ENCODE results near the gene CLBA1. TPM values are rescaled to one million over a fixed set of nuclear protein-coding genes. Genes with fewer than 3 reads are reported as not detected.
A peak's percentile ranks its signal among the peaks of the same experiment; 100 is the strongest.

Gene CLBA1
- total RNA-seq, 1 donor from 2014 or later: 6.4 TPM

DNA sequence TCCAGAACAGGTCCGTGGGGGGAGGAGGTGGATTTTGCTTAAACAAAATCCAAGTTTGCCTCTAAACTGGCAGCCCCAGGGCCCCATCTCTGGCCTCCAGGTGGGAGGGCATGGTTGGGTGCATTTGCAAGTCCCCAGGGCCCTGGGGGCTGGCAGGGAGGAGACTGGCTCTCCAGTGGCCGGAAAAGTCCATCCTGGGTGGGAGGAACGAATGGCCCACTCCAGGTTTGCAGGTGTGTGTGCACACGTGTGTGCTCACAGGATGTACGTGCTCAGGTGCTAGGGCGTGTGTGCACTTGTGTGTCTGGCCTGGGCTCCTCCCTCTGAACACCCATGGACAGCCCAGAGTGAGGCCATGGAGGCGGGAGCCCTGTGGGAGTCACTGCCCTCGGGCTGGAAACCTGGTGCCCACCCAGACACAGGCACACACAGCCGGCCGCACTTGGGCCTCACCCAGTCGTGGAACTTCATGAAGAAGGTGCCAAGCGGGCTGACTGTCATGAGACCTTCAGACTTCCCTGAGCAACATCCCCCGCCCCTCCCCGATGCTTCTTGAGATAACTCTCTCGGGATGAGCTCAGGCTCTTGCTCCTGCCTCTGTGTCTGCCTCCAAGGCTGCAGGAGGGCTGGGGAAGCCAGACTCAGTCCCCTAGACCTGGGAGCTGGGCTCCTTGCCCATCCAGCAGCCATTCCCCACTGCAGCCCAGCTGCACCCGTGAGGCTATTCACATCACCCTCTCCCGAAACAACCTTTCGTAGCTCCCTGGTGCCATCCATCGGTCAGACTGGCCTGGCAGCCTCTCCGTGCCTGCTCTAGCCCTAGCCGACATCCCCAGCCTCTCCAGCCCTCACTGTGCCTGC is 16.8 kb upstream of the CLBA1 start:
- no peak for DNase-seq

DNA sequence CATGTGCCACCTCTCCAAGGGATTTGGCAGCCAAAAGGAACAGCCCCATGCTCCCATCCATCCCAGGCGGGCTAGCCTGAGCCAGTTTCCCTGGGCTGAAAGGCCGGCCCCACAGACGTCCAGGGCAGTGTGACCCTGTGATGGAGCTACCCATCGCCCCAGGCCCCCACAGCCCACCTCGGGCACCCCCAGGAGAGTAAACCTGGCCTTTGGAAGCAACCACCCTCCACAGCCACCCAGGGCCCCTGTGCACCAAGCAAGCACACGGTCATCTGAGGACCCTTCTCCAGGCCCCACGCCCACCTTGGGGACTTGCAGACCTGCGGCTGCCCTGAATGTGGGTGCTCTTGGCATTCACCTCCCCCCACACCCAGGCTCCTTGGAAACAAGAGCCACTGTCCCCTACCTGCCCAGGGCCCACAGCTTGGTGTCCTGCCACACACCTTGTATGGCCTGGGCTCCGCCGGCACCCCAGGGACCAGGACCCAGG is 15.8 kb upstream of the CLBA1 start:
- no peak for DNase-seq

DNA sequence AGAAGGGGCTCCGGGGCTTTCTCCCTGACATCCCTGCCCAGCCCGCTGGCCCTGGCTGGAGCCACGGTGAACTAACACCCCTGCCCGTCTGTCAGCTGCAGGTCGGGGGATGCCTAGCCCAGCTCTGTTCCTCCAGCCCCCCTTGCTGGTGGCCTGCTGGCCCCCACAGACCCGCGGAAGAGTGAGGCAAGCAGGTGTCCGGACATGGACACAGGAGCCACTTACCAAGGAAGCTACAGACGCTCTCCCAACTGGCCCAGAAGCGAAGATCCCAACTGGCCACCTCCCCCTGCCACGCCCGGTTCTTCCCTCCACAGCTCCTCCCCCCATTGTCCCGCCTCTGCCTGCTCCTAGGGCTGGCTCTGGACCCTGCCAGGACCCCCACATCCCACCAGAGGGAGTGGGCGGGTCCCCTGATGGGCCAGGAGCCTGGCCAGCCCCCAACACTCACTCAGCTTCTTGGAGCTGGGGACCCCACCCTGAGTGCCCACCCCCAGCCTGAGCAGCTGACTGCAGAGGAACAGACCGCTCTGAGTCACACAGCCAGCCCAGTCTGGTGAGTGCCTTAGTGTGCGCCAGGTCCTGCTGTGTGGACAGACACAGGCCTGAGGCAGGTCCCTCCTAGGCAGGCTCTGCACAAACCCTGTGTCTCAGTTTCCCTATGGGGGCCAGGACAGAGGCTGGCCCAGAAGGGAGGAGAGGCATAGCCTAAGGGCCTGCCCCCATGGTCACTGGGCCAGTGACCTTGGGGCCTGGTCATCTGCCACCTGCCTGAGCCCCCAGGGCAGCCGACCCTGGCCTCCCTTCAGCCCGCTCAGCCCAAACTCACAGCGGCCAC is 15.1 kb upstream of the CLBA1 start:
- peak; percentile 74 for DNase-seq

DNA sequence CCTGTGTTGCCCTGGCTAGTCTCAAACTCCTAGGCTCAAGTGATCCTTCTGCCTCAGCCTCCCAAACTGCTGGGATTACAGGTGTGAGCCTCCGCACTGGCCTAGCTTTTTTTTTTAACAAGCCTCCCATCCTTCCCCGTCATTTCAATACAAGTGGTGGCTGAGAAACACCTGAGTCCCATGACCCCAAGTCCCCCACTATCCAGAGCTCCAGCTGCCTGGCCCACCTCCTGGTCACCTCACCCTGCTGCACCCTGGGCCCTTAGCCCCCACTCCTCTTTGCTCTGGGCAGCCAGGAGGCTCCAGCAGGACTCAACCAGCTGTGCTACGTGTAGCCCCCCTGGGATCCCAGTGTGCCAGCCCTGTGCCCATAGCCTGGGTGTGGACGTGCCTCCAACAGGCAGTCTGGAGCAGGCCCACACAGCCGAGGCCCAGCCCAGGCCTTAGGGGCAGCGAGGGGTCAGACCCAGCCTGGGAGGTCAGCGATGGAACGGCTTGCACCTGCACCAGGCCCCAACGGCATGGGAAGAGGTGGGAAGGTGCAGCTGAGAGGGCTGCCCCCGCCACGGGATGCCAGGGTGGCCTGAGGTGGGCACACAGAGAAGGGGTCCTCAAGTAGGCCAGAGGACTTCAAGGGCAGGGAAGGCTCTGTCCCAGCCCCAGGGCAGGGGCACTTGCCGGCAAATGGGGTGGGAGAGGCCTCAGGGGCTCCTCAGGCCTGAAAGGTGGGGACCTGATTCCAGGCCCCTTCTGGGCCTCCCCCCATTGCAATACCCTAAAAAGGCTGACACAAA is 13.9 kb upstream of the CLBA1 start:
- DNase-seq: no peak

DNA sequence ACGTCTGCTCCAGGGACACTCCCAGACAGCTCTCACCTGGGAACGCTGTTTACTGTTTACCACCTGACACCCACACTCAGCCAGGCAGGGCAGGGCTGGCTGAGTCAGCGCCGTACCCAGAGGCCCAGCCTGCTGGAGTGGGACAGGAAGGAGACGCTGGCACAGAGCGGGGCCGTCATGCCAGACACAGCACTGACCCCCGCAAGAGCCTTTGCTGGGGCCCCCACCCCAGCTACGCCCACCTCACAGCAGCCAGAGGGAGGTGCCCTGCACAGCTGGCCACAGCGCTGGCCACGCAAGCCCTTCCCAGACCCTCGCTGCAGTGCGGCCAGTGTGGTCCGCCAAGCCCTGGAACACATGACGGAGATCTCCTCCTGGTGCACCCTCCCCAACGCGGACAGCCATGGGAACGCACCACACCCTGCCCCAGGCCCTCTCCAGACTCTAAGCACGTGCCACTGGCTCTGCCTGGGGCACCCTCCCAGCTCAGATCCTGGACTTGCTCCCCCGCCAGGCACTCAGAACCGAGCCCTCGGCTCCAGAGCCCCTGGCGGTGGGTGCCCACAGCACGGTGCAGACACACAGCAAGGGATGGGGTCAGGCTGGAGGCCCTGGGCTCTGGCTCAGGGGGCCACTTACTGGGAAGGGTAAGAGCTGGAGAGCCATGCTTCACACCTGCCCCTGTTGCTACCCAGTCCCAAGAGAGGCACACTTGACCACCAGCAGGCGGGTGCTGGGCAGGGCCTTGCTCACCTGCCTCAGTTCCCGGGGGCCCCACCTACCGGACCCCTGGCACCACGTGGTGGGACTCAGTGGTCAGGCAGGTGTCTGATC is 13.1 kb upstream of the CLBA1 start:
- peak; percentile 51 for DNase-seq

DNA sequence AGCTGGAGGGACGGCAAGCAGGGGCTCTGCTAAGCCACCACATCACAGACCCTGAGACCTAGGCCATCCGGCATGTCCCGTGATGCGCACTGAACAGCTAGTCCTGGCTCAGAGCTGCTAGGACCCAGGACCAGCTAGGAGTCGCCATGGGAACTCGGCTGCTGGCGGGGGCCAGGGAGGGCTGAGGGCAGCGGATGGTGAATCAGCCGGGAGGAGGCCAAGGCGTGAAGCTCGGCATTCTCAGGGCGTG is 12.5 kb upstream of the CLBA1 start:
- peak; percentile 63 for DNase-seq

DNA sequence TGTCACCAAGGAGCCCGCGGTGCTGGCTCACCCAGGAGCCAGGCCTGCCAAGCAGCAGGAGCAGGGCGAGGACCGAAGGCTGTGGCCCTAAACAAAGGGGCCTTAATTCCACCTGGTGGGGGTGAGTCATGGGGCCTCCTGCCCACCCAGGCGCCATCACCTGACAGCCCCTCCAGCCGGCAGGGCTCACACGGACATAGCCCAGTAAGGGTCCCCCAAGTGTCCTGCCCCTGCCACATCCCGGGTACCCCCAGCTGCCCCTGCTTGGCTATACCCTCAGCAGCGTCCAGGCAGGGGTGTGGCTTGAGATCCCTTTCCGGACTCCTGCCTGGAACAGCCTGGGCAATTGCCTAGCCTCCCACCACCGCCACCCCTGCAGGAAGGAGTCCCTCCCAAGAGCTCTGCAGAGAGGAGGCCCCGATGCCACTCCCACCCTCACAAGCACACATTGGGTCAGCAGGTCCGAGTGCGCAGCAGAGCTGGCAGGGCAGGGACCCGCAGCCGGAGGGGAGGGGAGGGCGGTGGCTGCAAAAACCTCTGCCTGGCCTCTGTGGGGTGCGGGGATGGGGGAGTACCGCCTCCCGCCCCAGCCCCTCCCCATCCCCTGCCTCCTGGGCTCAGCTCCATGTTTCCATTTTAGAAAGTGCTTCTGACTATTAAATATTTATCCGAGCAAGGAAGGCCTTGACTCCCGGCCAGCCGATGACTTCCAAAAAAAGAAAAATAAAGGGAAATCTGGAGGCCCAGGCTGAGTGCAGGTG is 12.0 kb upstream of the CLBA1 start:
- DNase-seq: peak; percentile 77

DNA sequence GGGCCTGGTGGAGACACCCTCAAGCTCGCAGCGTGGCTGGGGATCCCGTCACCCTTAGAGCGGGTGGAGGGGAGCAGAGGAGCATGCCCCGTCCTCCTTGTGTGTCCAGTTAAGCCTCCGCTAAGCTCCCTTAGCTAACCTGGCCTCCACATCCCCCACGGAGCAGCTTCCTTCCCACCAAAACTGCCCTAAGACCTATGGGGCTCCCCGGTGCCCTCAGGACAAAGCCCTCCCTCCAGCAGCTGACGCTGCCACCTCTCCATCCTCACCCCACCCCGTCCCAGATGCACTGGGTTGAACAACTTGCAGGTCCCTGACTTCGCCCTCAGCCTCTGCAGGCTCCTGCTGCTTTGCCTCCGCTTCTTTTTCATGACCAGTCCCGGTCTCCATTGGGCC is 11.4 kb upstream of the CLBA1 start:
- DNase-seq: no peak

DNA sequence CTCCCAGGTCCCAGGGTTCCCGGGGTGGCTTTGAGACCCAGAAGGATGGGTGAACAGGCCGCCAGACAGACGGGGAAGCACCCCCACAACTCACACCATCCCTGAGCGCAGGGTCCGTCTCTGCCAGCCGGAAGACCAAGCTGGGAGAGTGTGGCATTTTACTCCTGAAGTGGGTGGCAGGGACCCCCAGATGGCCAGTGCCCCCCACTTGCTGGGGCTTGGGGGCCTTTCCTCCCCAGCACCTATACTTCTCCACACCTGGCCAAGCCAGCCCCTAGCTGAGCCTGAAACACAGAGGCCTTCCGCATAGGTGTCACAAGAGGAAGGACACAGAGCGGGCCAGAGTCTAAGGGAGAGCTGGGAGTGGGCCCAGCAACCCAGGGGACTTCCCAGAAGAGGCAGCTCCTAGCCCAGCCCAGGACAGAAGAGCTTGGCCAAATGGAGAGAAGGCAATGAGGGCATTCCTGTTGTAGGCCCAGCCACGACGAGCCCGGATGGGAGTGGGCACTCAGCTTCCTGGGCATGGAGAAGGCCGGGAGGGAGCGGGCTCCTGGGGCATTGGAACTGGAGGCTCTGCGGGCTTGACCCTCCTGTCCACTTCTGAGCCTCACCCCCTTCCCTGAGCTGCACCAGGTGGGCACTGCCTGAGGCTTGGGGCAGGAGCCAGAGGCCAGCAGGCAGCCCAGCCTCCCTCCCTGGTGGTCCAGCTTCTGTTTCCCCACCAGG is 10.8 kb upstream of the CLBA1 start:
- no peak for DNase-seq

DNA sequence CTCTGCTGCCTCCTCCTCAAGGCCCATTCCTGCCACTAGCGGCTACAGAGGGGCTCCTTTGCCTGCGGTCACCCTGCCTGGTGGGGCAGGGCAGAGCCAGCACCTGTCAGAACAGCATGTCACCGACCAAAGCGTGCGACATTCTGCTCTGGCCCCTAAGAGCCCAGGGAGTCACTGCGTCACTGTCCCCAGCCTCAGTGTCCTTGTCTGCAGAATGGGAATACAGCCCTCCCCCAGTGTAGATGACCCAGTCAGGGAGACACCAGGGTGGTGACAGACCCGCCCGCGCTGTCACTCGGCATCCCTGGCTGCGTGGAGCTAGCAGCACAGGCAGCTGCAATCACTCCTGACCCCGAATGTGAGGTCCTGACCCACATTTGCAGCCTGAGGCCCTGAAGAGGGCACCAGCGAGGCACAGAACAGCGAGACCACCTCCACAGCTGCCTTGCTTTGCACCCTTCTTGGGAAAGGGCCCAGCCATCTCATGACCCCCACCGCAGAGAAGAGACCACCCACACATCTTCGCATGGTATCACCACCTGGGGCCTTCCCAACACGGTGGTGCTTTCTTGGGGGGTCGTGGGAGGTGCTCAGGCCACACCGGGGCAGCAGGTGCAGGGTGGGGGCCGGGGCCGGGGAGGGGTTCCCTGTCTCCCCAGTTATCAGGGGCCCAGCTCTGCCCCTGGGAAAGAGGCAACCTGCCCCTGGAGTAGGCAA is 9.9 kb upstream of the CLBA1 start:
- DNase-seq: no peak

DNA sequence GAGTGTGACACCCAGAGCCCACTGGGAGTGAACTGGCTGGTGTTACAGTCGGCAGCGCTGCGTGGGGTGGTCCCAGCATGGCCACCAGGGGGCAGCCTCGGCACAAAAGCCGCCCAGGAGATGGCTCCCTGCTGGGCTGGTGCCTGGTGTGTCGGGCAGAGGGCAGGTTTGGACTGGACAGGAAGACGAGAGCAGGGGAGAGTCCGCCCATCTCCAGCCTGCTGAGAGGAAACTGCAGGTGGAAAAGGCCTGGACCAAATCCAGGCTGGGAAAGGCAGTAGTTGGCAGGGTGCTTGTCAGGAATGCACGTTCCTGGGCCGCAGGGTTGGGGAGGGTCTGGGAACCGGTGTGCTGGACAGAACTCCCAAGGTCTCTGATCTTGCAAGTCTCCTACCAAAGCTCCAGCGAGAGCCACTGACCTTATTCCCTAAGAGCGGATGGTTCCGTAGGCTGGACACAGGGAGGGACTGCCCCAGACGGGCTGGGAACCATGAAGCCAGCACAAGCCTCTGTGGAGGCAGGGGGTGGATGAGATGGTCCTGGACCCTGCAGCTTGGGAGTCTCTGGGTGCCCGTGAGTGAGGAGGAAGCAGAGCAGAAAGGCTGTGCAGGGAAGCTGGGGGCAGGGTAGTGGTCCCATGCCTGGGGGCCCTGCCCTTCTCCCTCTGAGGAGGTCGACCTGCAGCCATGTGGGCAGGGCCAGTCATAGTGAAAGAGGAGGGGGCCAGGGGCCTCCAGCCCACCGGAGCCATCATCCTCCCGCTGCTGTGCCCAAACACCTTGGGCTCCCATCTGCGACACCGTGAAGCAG is 9.2 kb upstream of the CLBA1 start:
- peak; percentile 83 for DNase-seq

DNA sequence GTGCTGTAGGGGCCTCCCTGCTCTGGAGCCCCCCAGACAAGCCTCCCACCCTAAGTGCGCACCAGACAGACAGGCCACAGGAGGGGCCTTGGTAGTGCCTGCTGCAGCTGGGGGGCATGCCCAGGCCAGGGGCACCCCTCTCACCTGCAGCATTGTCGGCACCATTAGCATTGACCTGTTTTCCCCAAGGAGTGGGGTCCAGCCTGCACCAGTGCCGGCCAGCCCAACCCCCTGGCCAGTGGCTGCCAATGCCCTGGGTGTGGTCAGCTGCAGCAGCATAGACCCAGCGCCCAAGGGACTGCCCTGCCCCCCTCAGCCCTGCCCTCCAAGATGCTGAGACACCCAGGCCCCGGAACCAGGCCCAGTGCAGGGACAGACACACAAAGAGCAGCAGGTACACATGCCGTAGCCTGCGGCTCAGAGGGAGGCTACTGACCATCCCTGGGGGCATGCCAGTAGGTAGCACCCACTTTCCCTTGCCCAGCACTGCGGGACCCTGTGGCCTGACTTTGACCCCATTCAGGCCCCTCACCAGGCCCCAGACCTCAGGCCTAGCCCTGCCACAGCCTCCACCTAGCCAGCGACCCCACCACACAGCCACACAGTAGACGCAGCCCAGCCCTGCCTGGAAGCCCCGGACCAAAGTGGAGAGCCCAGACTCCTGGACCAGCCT is 8.4 kb upstream of the CLBA1 start:
- no peak for DNase-seq

DNA sequence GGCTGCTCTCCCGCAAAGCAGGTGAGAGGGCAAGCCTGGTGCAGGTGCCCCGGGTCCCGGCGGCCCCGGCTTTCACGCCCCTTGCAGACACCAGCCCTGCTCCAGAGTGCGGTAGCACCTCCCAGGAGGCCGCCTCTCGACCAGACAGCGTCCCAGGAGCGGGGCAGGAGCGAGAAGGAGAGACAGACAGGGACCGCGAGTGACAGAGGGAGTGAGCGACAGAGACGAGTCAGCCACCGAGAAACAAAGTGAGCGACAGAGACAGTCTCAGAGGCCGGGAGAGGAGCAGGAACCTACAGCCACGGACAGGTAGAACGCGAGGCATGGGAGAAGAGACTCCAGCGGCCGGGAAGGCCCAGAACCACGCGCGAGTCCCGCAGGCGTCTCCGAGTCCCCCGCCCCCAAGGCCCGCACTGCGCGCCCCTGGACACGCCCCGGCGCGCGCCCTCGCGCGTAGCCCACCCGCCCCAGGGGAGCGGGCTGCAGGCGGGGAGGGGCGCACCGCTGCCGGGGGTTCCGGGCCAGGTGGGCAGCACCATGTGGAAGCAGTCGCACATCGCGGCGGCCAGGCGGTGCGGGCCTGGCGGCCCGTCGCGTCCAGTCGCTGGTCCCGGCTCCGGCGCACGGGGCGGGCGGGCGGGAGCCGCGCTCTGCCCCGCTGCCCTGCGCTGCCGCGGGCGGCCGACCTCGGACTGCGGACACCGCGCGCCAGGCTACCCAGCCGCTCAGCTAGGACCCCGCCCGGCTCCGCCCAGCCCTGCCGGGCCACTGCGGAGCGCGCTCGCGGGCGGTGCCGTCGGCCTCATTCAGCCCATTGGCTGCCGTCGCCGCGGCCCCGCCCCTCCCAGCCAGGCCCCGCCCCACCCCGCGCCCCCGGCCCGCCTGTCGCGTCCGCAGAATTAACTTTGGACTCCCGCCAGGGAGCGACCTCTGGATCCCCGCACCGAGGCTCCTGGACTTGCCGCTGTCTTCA is 7.6 kb upstream of the CLBA1 start, which contains the start of gene AHNAK2:
Gene AHNAK2, minus strand, starts transcription at position 694 of the 973 bp plus-strand sequence. Its CDS starts 137 bp downstream, at position 557.
- DNase-seq: peak; percentile 86

DNA sequence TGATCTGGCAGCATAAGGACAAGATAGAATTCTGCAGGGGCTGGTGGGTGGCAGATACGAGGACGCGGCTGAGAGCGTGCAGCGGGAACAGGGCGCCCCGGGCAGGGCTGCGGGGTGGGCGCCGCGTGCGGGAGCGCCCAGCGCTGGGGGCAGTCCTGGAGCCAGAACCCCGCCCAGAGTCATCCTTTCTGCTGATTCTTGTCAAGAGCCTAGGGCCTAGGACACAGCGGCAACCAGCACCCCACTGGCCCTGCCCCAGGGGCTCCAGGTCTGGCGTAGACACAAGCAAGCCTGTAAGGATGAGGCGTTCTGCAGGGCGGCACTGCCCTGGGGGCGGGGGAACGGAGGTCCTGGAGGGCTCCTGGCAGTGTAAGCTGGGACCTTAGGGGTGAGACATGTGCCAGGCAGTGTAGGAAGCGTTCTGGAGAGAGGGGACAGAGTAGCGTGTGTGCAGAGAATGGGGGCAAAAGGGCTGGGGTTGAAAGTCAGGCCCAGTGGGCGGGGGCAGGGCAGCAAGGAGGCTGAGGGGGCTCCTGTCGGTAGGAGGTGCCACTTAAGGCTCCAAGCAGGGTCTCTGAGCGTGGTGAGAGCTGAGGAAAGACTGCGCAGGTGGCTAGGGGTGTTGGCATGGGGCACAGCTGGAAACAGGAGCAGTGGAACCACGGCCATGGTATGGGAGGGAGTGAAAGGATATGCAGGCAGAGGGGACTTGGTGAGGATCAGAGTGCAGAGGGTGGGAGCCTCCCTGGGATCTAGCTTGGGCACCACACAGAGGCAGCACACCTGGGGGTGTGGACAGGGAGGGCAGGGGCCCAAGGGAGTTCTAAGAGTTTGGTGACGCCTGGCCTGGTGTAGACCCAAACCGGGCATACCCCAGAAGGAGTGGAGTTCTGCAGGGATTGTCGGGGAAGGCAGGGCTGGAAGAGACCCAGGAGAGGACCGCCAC is 6.6 kb upstream of the CLBA1 start:
- DNase-seq: no peak
